Measurements from ENCODE around the gene CSRNP2.
A peak's percentile ranks its signal among the peaks of the same experiment; 100 is the strongest.
"Not testable (repeated sequence)": the region's sequence is repeated elsewhere in the genome, so short reads cannot be mapped to it uniquely, and the experiment has no call there.

The CSRNP2 gene

DNA sequence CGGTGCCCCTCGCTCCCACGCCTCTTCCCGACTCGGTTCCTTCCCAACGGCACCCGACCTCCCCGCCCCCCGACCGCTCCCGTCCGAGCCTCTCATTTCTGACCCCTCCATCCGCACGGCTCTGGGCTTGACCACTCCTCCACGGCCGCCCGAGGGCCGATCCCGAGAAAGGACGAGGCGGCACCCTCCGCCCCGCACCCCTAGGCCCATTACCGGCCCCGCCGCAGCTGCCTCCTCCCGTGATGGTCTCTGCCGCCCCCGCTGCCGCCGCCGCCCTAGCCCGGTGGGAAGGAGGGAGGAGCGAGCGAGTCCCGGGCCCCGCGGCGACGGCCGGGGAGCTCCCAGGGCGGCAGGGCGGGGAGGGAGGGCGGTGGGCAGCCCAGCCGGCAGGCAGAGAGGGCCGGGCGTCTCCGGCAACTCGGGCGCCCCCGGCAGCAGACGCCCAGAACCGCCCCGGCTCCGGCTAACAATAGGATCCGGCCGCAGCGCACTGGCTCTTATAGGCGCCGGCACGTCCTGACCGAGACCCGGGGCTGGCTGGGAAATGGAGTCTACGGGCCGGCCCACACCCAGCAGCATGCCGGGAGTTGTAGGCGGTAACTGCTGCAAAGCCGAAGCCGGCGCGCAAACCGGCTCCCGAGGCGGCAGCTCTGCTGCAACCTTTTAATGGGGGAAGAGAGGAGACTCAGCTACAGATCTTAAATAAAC lies at the start of gene CSRNP2:
CSRNP2 (minus strand) TSS at position 471 of the 708 bp plus-strand sequence. CDS start 7,035 bp downstream, outside the sequence.
- DNase-seq: peak; percentile 94 to 96

DNA sequence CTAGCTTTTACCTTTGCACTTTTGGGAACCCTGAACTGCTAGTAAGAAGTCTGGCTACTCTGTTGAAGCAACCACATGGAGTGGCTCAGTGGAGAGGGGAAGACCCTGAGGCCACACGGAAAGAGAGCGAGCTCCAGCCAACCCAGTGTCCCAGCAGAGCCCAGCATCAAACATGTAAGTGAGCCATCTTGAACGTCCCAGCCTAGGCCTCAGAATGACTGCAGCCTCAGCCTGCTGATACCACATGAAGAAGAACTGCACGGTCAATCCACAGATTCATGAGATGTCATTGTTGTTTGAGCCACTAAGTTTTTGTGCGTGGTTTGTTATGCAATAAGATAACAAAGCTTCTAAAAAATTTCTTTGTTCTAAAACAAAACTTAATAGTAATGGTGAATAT lies 49.3 kb upstream of the CSRNP2 start:
- no peak for DNase-seq

- DNase-seq: no peak
These were observed 48.5 kb upstream of the CSRNP2 start for GRCh38 chr12:51131745-51132521.

DNA sequence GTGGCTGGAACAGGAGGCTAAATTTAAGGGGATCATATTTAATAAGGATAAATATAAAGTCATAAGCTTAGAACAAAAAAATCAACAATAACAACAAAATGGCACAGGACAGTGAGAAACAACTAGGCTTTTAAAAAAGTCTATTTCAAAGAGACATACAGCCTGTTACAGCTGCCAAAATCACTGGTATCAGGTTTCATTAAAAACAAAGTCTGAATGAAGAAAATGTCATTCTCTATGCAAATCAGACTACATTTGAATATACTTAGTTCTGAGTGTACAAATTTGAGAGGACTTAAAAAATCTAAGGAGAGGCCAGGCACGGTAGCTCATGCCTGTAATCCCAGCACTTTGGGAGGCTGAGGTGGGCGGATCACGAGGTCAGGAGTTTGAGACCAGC lies 45.5 kb upstream of the CSRNP2 start:
- DNase-seq: no peak

- no peak for DNase-seq
These were observed 43.8 kb upstream of the CSRNP2 start for GRCh38 chr12:51127050-51127729.

- no peak for DNase-seq
These were observed 42.9 kb upstream of the CSRNP2 start for GRCh38 chr12:51126297-51126696.

DNA sequence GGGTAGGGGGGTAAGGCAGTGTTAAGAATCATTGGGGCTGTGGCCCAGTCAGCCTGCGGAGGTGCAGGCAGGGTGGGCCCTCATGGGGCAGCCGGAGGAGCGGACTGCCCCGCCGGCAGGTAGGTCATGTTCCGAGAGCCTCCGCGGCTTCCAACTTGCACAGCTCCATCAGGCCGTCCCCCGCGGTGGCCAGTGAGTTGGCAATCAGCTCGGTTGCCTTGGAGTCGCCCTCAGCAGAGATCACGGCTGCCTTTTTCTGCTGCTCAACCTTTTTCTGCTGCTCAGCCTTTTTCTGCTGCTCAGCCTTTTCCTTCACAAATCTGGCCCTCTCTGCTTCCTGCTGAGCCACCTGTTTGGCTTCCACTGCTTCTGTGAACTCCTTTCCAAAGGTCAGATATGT lies 41.1 kb upstream of the CSRNP2 start:
- no peak for DNase-seq

GRCh38 chr12:51122844-51123243 lies 39.4 kb upstream of the CSRNP2 start:
- no peak for DNase-seq

DNA sequence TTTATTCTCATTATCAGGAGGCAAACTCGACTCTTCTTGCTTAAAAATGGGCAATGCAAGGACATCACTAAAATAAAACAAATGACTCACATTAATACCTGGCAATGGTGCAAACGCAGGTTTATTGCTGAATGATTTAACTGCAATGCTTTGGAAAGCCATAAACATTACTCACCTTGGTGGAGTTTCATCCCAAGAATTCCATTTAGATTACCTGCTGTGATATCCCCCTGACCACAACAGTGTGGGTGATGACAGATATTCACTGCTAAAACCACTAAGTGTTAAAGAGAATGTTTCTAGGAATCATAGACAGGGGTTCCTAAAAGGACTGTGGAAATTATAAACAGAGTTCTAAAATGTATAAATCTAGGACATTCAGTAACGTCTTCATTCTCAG lies 35.3 kb upstream of the CSRNP2 start:
- DNase-seq: no peak

- no peak for DNase-seq
These were observed 32.1 kb upstream of the CSRNP2 start for GRCh38 chr12:51115533-51115932.

DNA sequence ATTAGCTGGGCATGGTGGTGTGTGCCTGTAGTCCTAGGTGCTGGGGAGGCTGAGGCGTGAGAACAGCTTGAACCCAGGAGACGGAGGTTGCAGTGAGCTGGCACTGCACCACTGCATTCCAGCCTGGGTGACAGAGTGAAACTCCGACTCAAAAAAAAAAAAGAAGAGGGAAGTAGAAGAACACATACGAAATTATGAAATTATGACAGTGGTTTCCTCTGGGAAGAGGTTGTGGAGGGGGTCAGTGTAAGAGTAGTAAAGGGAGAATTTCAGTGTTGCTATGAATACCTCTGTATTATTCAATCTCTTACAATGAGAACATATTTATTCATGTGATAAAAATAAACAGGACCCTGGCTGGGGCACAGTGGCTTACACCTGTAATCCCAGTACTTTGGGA lies 24.7 kb upstream of the CSRNP2 start:
- no peak for DNase-seq

- DNase-seq: peak in 1 of 2 experiments; percentile 22
These were observed 20.6 kb upstream of the CSRNP2 start for GRCh38 chr12:51103977-51104376.

DNA sequence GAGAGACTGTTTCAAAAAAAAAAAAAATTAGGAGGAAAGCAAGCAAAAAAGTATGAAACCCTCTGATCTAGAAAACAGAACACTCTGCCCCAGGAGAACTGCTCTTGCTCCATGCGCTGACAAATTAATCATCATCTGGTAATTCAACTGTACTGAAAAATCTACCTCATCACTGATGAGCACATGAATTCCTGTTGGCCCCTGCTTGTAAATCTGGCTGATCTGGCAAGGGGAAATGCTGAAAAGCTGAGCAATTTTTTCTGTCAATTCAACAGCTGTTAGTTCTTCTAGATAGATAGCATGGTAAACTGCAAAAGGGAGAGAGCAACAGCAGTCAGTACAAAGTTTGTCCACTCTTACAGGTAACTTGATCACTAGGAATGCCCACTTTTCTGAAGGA lies 15.2 kb upstream of the CSRNP2 start:
- DNase-seq: no peak

GRCh38 chr12:51090705-51091229 lies 7.4 kb upstream of the CSRNP2 start:
- no peak for DNase-seq

DNA sequence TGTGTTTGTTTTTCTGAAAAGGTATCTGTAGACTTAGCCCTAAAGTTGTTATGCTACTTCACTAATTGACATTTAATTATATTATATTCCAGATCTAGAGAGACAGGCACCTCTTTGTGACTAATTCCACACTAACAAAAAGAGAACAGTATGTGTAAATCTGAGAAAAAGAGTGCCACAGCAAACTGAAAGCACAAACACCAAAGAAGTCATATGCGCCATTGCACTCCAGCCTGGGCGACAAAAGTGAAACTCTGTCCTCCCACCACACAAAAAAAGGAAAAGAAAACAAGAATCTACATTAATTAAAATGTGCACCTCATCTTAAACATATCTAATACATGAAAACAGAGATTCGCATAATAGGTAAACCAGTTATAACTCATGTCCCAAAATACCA lies 4.4 kb upstream of the CSRNP2 start:
- DNase-seq: peak; percentile 29 to 40

GRCh38 chr12:51086933-51087332 lies 3.5 kb upstream of the CSRNP2 start:
- no peak for DNase-seq

DNA sequence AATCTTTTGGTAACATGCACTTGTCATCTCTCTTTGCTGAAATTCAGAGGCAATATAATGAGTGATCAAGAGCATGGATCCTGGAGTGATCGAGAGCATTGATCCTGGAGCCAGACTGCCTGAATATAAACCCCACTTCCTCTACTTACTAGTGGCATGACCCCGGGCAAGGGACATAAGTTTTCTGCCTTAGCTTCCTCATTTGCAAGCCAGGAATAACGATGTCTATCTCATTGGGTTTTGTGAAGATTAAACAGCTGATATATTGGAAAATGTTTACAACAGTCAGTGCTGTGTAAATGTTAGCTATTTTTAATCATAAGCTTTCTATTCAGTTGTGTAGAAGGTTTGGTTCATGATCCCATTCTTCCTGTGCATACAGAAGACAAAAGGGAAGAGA lies 2.4 kb upstream of the CSRNP2 start:
- no peak for DNase-seq

DNA sequence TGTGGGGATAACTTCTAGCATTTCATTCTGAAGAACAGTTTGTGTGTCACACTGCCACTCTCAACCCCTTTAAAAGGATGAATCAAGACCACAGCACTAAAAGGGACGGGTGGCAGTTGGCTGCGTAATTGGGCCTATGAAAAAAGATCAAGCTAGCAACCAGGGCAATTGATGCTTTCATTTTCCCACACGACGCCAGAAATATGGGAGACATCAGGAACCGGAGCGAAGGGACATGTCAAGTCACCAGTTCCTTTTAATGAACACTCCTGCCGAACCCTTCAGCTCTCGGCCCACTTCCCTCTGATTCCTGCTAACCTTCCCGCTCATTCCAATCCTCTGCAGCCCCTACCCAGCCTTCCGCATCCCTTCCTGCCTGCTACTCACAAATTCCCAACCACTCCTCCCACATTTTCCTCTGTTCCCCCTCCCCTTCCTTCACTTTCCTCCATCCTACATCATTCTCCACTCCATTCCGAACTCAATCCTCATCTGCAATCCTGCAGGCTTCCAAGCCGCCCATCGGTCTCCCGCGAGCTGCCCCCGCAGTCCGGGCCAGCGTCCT lies 753 bp downstream of the CSRNP2 start:
- DNase-seq: peak; percentile 13 to 24

DNA sequence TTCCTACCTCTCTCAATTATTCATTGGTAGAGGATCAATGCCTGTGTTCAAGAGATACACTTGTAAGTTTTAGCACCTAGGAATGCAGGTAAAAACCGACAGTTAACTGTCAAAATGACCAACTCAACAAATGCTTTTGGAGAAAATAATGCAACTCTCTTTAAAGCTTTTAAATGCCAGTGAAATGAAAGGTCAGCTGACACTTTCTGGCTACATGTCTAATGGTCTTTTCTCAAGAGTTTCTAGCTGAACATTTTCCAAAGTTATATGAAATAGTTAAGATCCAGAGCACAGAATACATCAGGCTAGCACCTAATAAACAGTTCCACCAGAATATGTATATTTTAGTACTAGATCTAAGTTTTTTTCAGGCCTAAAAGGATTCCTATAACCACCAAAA lies 2.0 kb downstream of the CSRNP2 start:
- no peak for DNase-seq

GRCh38 chr12:51080136-51080535 lies 3.3 kb downstream of the CSRNP2 start:
- DNase-seq: no peak

DNA sequence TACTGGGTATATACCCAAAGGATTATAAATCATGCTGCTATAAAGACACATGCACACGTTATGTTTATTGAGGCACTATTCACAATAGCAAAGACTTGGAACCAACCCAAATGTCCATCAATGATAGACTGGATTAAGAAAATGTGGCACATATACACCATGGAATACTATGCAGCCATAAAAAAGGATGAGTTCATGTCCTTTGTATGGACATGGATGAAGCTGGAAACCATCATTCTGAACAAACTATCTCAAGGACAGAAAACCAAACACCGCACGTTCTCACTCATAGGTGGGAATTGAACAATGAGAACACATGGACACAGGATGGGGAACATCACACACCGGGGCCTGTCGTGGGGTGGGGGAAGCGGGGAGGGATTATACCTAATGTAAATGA lies 4.5 kb downstream of the CSRNP2 start:
- not testable (repeated sequence) for DNase-seq

- DNase-seq: not testable (repeated sequence)
These were observed 5.0 kb downstream of the CSRNP2 start for GRCh38 chr12:51078346-51078745.

DNA sequence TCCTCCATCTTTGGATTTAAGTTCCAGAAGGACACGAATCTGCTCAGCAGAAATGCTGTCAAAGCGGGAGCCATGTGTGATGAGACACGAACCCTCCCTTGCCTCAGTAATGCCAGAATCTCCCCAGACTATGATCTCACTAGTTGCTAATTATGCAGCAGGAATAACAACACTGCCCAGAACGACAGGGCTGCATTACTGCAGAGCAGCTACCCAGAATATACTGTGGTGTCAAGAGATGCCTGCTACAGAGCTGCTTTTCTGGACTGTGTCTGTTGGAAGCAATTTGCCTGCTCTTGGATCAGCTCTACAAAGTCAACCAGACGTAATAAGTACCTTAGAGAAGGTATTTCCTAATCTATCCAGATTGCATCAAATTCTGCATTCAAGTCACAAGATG lies 5.5 kb downstream of the CSRNP2 start:
- DNase-seq: no peak

Measured in activated CD4-positive, alpha-beta T cell treated with anti-CD3 and anti-CD28 coated beads, Interleukin-2, amount 50 U/mL, for 48 hours (primary cell).